ENCODE measurements around the gene AVP. TPM values are rescaled to one million over a fixed set of nuclear protein-coding genes. Genes with fewer than 3 reads are reported as not detected.
A peak's percentile ranks its signal among the peaks of the same experiment; 100 is the strongest.

The AVP gene
- total RNA-seq, 1 donor from 2014 or later: not detected

GRCh38 chr20:3093861-3094361, 9.4 kb upstream of the AVP start:
- peaks cover 4% of the 10 kb centered on the region for H3K4me1 Mint-ChIP-seq (ENCODE audit: unreplicated experiment)
- H3K27me3 Mint-ChIP-seq: peaks cover 40% of the 10 kb centered on the region
- no peak overlapping the region for H3K27ac Mint-ChIP-seq
- no peaks in the 10 kb centered on the region for H3K36me3 Mint-ChIP-seq
- TF ChIP-seq CTCF (conservative IDR thresholded peaks at IDR 0.05): no peak
- DNase-seq (ENCODE audit: extremely low spot score, unreplicated experiment): no peak
- H3K4me3 Mint-ChIP-seq: no peak overlapping the region
- H3K9me3 Mint-ChIP-seq: no peaks in the 10 kb centered on the region

GRCh38 chr20:3092611-3093379, 8.3 kb upstream of the AVP start:
- peak overlapping the region; percentile 87 for H3K4me3 Mint-ChIP-seq
- TF ChIP-seq CTCF (conservative IDR thresholded peaks at IDR 0.05): no peak
- H3K4me1 Mint-ChIP-seq (ENCODE audit: unreplicated experiment): peaks cover 4% of the 10 kb centered on the region
- H3K9me3 Mint-ChIP-seq: no peaks in the 10 kb centered on the region
- H3K27me3 Mint-ChIP-seq: peaks cover 50% of the 10 kb centered on the region
- no peak for DNase-seq (ENCODE audit: extremely low spot score, unreplicated experiment)
- peak overlapping the region; percentile 20 for H3K27ac Mint-ChIP-seq
- H3K36me3 Mint-ChIP-seq: no peaks in the 10 kb centered on the region

GRCh38 chr20:3090565-3090964, 6.0 kb upstream of the AVP start:
- Mint-ChIP-seq H3K9me3 (no peaks in the 10 kb centered on the region), H3K27ac (no peak overlapping the region), H3K27me3 (peaks cover 45% of the 10 kb centered on the region), H3K36me3 (no peaks in the 10 kb centered on the region), H3K4me1 (ENCODE audit: unreplicated experiment) (peaks cover 4% of the 10 kb centered on the region), H3K4me3 (no peak overlapping the region)
- TF ChIP-seq CTCF (conservative IDR thresholded peaks at IDR 0.05): no peak
- DNase-seq (ENCODE audit: extremely low spot score, unreplicated experiment): no peak

GRCh38 chr20:3088031-3088430, 3.5 kb upstream of the AVP start:
- H3K27me3 Mint-ChIP-seq: peaks cover 62% of the 10 kb centered on the region
- no peaks in the 10 kb centered on the region for H3K36me3 Mint-ChIP-seq
- TF ChIP-seq CTCF (conservative IDR thresholded peaks at IDR 0.05): no peak
- H3K4me3 Mint-ChIP-seq: no peak overlapping the region
- no peak overlapping the region for H3K27ac Mint-ChIP-seq
- H3K9me3 Mint-ChIP-seq: no peaks in the 10 kb centered on the region
- peaks cover 4% of the 10 kb centered on the region for H3K4me1 Mint-ChIP-seq (ENCODE audit: unreplicated experiment)
- no peak for DNase-seq (ENCODE audit: extremely low spot score, unreplicated experiment)

GRCh38 chr20:3085571-3086072, 1.1 kb upstream of the AVP start:
- no peak overlapping the region for H3K27ac Mint-ChIP-seq
- no peaks in the 10 kb centered on the region for H3K9me3 Mint-ChIP-seq
- H3K27me3 Mint-ChIP-seq: peaks cover 61% of the 10 kb centered on the region
- DNase-seq (ENCODE audit: extremely low spot score, unreplicated experiment): no peak
- TF ChIP-seq CTCF (conservative IDR thresholded peaks at IDR 0.05): no peak
- no peaks in the 10 kb centered on the region for H3K36me3 Mint-ChIP-seq
- H3K4me3 Mint-ChIP-seq: no peak overlapping the region
- no peaks in the 10 kb centered on the region for H3K4me1 Mint-ChIP-seq (ENCODE audit: unreplicated experiment)

All from type B pancreatic cell (in vitro differentiated cells).